GM12892 (cell line): ENCODE data around the gene EDN1.

ENCODE experiments used
- POLR2AphosphoS5 ChIP-seq: IDR thresholded peaks from 2 replicates; pipeline ENCODE4 v1.6.1; 2011; ENCODE audit warnings: low read depth, low read length, control low read depth
- TAF1 ChIP-seq: IDR thresholded peaks from 2 replicates; pipeline ENCODE4 v1.6.1; 2011; ENCODE audit warnings: low read depth, mild to moderate bottlenecking, control low read depth, low read length, borderline replicate concordance

GRCh38 chr6:12309070-12309469 is 18.9 kb downstream of the EDN1 start:
- TF ChIP-seq POLR2AphosphoS5 (no peak), TAF1 (no peak)
